D721Med (cell line): ENCODE results near the gene HTR1E.

Source experiments
- DNase-seq: peaks from one replicate; pipeline ENCODE4 v3.0.0; 2011; ENCODE audit warnings: low spot score; ENCODE audit not compliant: insufficient read length
- FAIRE-seq: peaks from 2 replicates; lab custom pipeline; 2011; peaks lifted over from hg19 to GRCh38; lab: Jason Lieb, UNC
- TF ChIP-seq, protein P1 (sequence below): IDR thresholded peaks from 2 replicates; pipeline ENCODE4 v1.5.1; 2012; ENCODE audit warnings: mild to moderate bottlenecking, control low read depth; ENCODE audit not compliant: insufficient read depth; ENCODE audit errors: missing control alignments

Gene HTR1E

DNA sequence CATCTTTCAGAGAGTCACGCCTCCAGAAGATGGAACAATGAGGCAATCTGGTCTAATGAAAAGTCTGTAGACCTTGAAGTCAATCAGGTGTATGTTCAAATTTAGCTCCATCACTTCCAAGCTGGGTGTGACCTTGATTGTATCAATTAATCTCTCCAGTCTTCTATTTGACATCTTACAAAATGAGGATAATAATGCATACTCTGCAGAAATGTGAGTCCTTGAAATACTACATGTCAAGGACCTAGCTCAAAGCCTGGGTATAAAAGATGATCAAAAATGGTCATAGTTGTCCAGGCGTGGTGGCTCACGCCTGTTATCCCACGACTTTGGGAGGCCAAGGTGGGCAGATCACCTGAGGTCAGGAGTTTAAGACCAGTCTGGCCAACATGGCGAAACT lies 127.8 kb downstream of the HTR1E start:
- FAIRE-seq (no peak), DNase-seq (no peak)
- TF ChIP-seq, protein P1, sequence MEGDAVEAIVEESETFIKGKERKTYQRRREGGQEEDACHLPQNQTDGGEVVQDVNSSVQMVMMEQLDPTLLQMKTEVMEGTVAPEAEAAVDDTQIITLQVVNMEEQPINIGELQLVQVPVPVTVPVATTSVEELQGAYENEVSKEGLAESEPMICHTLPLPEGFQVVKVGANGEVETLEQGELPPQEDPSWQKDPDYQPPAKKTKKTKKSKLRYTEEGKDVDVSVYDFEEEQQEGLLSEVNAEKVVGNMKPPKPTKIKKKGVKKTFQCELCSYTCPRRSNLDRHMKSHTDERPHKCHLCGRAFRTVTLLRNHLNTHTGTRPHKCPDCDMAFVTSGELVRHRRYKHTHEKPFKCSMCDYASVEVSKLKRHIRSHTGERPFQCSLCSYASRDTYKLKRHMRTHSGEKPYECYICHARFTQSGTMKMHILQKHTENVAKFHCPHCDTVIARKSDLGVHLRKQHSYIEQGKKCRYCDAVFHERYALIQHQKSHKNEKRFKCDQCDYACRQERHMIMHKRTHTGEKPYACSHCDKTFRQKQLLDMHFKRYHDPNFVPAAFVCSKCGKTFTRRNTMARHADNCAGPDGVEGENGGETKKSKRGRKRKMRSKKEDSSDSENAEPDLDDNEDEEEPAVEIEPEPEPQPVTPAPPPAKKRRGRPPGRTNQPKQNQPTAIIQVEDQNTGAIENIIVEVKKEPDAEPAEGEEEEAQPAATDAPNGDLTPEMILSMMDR: no peak
